Endothelial cell of umbilical vein (primary cell): ENCODE data around the gene TIMM10B. TPM values are rescaled to one million over a fixed set of nuclear protein-coding genes. Genes with fewer than 3 reads are reported as not detected.

Experiments
- BruUV-seq: library from RNA; stranded (reverse); fragments of 400-500 nt; replicated peaks from 2 replicates; lab custom pipeline; 2021; lab: Mats Ljungman, UMichigan
- CTCF ChIA-PET: fragments of 300-600, 350-600 bp; sonication (Branson Sonifier 250); formaldehyde crosslinking; loops from one replicate; lab custom pipeline; 2021; ENCODE audit warnings: antibody characterized with exemption, inconsistent platforms; lab: Charles Lee
- POLR2A ChIA-PET: fragments of 300-600, 350-600 bp; sonication (Branson Sonifier 250); formaldehyde crosslinking; loops from one replicate; lab custom pipeline; 2021; ENCODE audit warnings: antibody characterized with exemption, inconsistent platforms; lab: Charles Lee
- DNase-seq: peaks from one replicate; pipeline ENCODE4 v3.0.0-alpha.2; 2011; ENCODE audit warnings: low read depth, low spot score
- FAIRE-seq: peaks from 2 replicates; lab custom pipeline; 2011; peaks lifted over from hg19 to GRCh38; lab: Jason Lieb, UNC
- H2AFZ ChIP-seq: 2 replicates; pipeline ENCODE4 v1.6.0; 2012; ENCODE audit warnings: low read depth, low read length, control low read depth, inconsistent platforms
- H3K27ac ChIP-seq: 2 replicates; pipeline ENCODE4 v1.5.1; 2011; ENCODE audit warnings: low read depth, mild to moderate bottlenecking, control low read depth, low read length, moderate library complexity; ENCODE audit not compliant: insufficient read depth
- H3K27me3 ChIP-seq, 2 experiments: 2 replicates each; pipeline versions ENCODE4 v1.6.0 to v1.6.1; 2011; ENCODE audit warnings: low read length in 2 of 2, mixed read lengths in 1 of 2; ENCODE audit not compliant: control insufficient read depth in 2 of 2, insufficient read depth in 2 of 2
- H3K36me3 ChIP-seq, 2 experiments: 2 replicates in 1 of 2; 3 replicates in 1 of 2; pipeline ENCODE4 v1.5.1; 2011; ENCODE audit warnings: low read length in 2 of 2, mild to moderate bottlenecking in 1 of 2, moderate library complexity in 1 of 2; ENCODE audit not compliant: control insufficient read depth in 2 of 2, insufficient read depth in 2 of 2; ENCODE audit errors: extremely low read depth in 1 of 2
- H3K4me1 ChIP-seq: 3 replicates; pipeline ENCODE4 v1.5.1; 2011; ENCODE audit warnings: mild to moderate bottlenecking, low read length; ENCODE audit not compliant: control insufficient read depth, insufficient read depth; ENCODE audit errors: extremely low read depth
- H3K4me2 ChIP-seq: 2 replicates; pipeline ENCODE4 v1.6.1; 2011; ENCODE audit warnings: low read length, control low read depth, mixed read lengths; ENCODE audit not compliant: insufficient read depth
- H3K4me3 ChIP-seq, 3 experiments: fragments of 200-600 bp in 1 of 3; sonication (generic), shearing (Covaris generic) in 1 of 3; replicated peaks in 1 of 3; 2 replicates each; pipeline ENCODE4 v1.5.1; 2011 to 2016; ENCODE audit warnings: control low read depth in 3 of 3, low read length in 3 of 3, mild to moderate bottlenecking in 2 of 3, inconsistent platforms in 1 of 3, low read depth in 1 of 3, moderate library complexity in 1 of 3; ENCODE audit not compliant: insufficient read depth in 1 of 3
- H3K79me2 ChIP-seq: 2 replicates; pipeline ENCODE4 v1.6.0; 2012; ENCODE audit warnings: low read length, inconsistent platforms; ENCODE audit not compliant: control insufficient read depth, insufficient read depth
- H3K9ac ChIP-seq: replicated peaks from 2 replicates; pipeline ENCODE3; 2011; ENCODE audit warnings: low read length, control low read depth; ENCODE audit not compliant: insufficient read depth; ENCODE audit errors: extremely low read depth
- H3K9me1 ChIP-seq: replicated peaks from 3 replicates; pipeline ENCODE4 v1.6.0; 2011; ENCODE audit warnings: mild to moderate bottlenecking, low read length; ENCODE audit not compliant: control insufficient read depth, insufficient read depth; ENCODE audit errors: extremely low read depth
- H3K9me3 ChIP-seq: replicated peaks from 2 replicates; pipeline ENCODE4 v1.5.1; 2012; ENCODE audit warnings: low read length, inconsistent platforms; ENCODE audit not compliant: control insufficient read depth, insufficient read depth
- H4K20me1 ChIP-seq: replicated peaks from 2 replicates; pipeline ENCODE3; 2011; ENCODE audit warnings: mild to moderate bottlenecking, low read length; ENCODE audit not compliant: control insufficient read depth, insufficient read depth; ENCODE audit errors: extremely low read depth
- CTCF ChIP-seq, 2 donors: IDR thresholded peaks; 1 replicate in 1 of 2; 2 replicates in 1 of 2; pipeline ENCODE4 v1.5.1; 2011; ENCODE audit warnings: low read length in 2 of 2, mild to moderate bottlenecking in 2 of 2, moderate library complexity in 2 of 2, control low read depth in 1 of 2, inconsistent platforms in 1 of 2, low read depth in 1 of 2; ENCODE audit not compliant: insufficient read depth in 1 of 2; ENCODE audit errors: extremely low read depth in 1 of 2
- EZH2 ChIP-seq: IDR thresholded peaks from 2 replicates; pipeline ENCODE4 v1.6.1; 2012; ENCODE audit warnings: borderline replicate concordance, low read depth, mild to moderate bottlenecking, moderate library complexity, low read length, inconsistent platforms; ENCODE audit not compliant: severe bottlenecking
- FOS ChIP-seq: IDR thresholded peaks from 2 replicates; pipeline ENCODE4 v1.6.1; 2011; ENCODE audit warnings: mild to moderate bottlenecking, low read length, moderate library complexity, borderline replicate concordance; ENCODE audit not compliant: insufficient read depth
- MAX ChIP-seq: IDR thresholded peaks from 2 replicates; pipeline ENCODE4 v1.6.1; 2011; ENCODE audit not compliant: insufficient read depth, insufficient read length
- MYC ChIP-seq: IDR thresholded peaks from one replicate; pipeline ENCODE4 v1.6.1; 2011; ENCODE audit warnings: mild to moderate bottlenecking, low read depth, low read length
- POLR2AphosphoS5 ChIP-seq: IDR thresholded peaks from 2 replicates; pipeline ENCODE4 v1.6.1; 2012; ENCODE audit warnings: low read depth, mild to moderate bottlenecking, control low read depth, low read length, moderate library complexity; ENCODE audit not compliant: insufficient read depth
- dilution Hi-C: fragments of 300-500 bp; cut with MboI; formaldehyde crosslinking; loops from one replicate; pipeline ENCODE4 v1.15.0; 2019; ENCODE audit warnings: low sequenced_read_pairs; ENCODE audit not compliant: extremely low pct_ligation_motif_present
- intact Hi-C: fragments of 100-400 bp; cut with micrococcal nuclease; formaldehyde crosslinking; loops from one replicate; pipeline ENCODE4 v1.10.0; 2022
- polyA plus RNA-seq, 4 experiments: library from polyadenylated mRNA; depleted of rRNA in 3 of 4; stranded (reverse) in 3 of 4; unstranded in 1 of 4; fragments of >200 nt; gene quantifications; 2 replicates each; pipeline versions ENCODE4 v1.2.1 to v1.2.3, GENCODE V29; 2011 to 2012; ENCODE audit warnings: missing spikeins in 1 of 4
- total RNA-seq: library from RNA; stranded (reverse); gene quantifications from 2 replicates; pipeline ENCODE4 v1.2.3, GENCODE V29; 2021

TIMM10B gene
- total and polyA plus RNA-seq, 2 donors (not counting 3 experiments of a cell fraction or from before 2014, with no cell fraction given) = 31.3 to 36.5 TPM

DNA sequence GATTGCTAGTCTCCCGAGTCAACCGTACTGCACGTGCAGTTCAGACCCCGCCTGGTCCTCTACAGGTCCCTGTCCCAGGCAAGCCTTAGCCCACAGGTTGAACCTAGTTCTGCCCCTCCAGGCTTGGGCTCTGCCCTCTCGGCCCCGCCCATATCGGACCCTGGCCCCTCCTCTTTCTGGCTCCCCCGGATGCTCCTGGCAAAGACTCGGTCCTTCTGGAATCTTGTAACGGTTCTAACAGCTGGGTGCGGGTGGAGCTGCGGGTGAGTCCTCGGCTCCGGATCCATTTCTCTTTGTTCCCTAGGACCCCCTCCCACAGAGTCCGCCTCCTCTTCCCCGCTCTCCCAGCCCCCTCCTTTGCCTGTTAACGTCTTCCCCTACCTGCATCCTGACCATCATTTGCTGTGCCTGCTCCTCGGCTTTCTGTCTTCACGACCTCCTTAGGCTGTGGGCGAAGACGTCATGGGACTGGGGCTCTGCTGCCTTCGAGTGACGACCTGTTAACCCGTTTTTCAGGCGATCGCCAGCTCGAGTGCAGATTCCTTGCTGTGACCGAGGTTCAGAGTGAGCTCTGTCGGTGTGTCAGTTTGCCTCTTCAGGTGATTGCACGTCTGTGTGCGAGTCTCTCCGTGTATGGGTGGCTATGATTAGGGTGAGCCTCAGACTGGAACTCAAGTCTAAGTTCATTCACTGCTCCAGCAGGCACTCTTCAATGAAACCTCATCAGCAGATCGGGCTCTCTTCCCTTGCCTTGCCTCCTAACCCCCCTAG is 16.0 kb downstream of the TIMM10B start, which contains the start of gene DNHD1:
Gene DNHD1, plus strand, starts transcription at position 212 of the 771 bp plus-strand sequence. CDS start 936 bp downstream, outside the sequence.
- Histone ChIP-seq H3K4me1 (no peaks in the 10 kb centered on the region), H3K9ac (no peak within 1 kb of the TSS), H3K4me2 (no peak within 1 kb of the TSS), H3K27me3 (no peaks in the 10 kb centered on the region), H3K9me3 (no peaks in the 10 kb centered on the region), H3K4me3 (no peak within 1 kb of the TSS), H3K9me1 (no peaks in the 10 kb centered on the region), H4K20me1 (no peaks in the 10 kb centered on the region), H3K27ac (no peak within 1 kb of the TSS), H2AFZ (no peak within 1 kb of the TSS), H3K36me3 (peaks cover 0 to 5% of the 10 kb centered on the region in 2 experiments), H3K79me2 (no peaks in the 10 kb centered on the region)
- DNase-seq (no peak), FAIRE-seq (no peak)
- ChIA-PET POLR2A (no interaction called here), CTCF (interaction anchor here (0.8 to 3.8 kb wide), 4 partner anchors 8 to 118 kb away, joined by 7 to 22 read pairs (median 8); no protein-coding TSS in a partner anchor)
- dilution Hi-C loops = no loop called here
- intact Hi-C loops = no loop called here
- no TSS peak for BruUV-seq
- no peak for TF ChIP-seq EZH2
- no peak for TF ChIP-seq FOS
- TF ChIP-seq MAX = no peak
- no peak for TF ChIP-seq MYC
- TF ChIP-seq POLR2AphosphoS5 = no peak
- TF ChIP-seq CTCF (IDR thresholded peaks at IDR 0.05; ENCODE audit: extremely low read depth in 1 of 2, insufficient read depth in 1 of 2, low read depth in 1 of 2, low read length in 2 of 2) = no peak
